Measurements from ENCODE around the gene STRAP.
"Not testable (repeated sequence)": the region's sequence is repeated elsewhere in the genome, so short reads cannot be mapped to it uniquely, and the experiment has no call there.

STRAP gene

DNA sequence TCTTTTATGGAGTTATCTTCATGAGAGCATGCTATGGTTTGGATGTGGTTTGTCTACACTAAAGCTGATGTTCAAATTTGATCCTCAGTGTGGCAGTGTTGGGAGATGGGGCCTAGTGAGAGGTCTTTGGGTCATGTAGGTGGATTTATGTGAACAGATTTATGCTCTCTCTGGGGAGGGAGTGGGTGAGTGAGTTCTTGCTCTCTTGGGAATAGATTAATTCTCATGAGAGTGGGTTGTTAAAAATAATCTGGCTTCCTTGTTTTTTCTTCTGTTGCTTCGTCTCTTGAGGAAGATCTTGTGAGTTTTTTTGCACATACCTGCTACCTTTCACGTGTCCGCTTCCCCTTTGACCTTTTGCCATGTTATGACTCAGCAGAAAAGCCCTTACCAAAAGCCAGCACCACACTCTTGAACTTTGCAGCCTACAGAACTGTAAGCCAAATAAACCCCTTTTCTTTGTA is 49.4 kb downstream of the STRAP start:
- no peak overlapping the region for H3K27ac ChIP-seq (ENCODE audit: low read length)
- H3K36me3 ChIP-seq (ENCODE audit: control insufficient read depth in 1 of 2, insufficient read depth in 2 of 2, low read length in 2 of 2) = no peaks in the 10 kb centered on the region
- H3K4me1 ChIP-seq (ENCODE audit: control insufficient read depth in 1 of 2, insufficient read depth in 2 of 2, low read length in 2 of 2) = peaks cover 0 to 16% of the 10 kb centered on the region in 2 donors
- no peaks in the 10 kb centered on the region for H3K9me3 ChIP-seq (ENCODE audit: control insufficient read depth in 1 of 2, low read length in 2 of 2)
- H3K4me3 ChIP-seq (ENCODE audit: low read depth in 1 of 2, low read length in 2 of 2) = no peak overlapping the region
- H3K27me3 ChIP-seq (ENCODE audit: low read depth, low read length) = no peaks in the 10 kb centered on the region

DNA sequence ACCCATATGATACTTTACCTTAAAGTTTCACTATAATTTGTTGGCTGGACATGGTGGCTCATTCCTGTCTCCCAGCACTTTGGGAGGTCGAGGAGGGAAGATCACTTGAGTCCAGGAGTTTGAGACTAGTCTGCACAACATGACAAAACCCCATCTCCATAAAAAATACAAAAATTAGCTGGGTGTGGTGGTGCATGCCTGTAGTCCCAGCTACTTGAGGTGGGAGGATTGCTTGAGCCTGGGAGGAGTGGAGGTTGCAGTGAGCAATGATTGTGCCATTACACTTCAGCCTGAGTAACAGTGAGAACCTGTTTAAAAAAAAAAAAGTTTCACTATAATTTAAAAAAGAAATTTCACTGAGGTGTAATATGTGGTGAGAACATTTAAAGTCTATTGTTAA is 50.1 kb downstream of the STRAP start:
- H3K36me3 ChIP-seq (ENCODE audit: control insufficient read depth in 1 of 2, insufficient read depth in 2 of 2, low read length in 2 of 2) = no peaks in the 10 kb centered on the region
- no peak overlapping the region for H3K4me3 ChIP-seq (ENCODE audit: low read depth in 1 of 2, low read length in 2 of 2)
- no peaks in the 10 kb centered on the region for H3K9me3 ChIP-seq (ENCODE audit: control insufficient read depth in 1 of 2, low read length in 2 of 2)
- peaks cover 0 to 16% of the 10 kb centered on the region in 2 donors for H3K4me1 ChIP-seq (ENCODE audit: control insufficient read depth in 1 of 2, insufficient read depth in 2 of 2, low read length in 2 of 2)
- no peaks in the 10 kb centered on the region for H3K27me3 ChIP-seq (ENCODE audit: low read depth, low read length)
- no peak overlapping the region for H3K27ac ChIP-seq (ENCODE audit: low read length)

DNA sequence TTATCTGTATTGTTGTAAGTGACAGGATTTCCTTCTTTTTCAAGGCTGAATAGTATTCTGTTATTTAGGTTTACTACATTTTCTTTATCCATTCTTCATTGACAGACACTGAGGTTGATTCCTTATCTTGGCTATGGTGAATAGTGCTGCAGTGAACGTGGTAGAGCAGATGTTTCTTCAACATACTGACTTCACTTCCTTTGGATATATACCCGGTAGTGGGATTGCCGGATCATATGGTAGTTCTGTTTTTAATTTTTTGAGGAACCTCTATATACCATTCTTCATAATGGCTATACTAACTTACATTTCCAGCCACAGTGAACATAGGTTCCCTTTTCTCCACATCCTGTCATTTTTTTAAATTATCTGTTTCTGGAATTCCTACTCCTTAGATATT is 50.8 kb downstream of the STRAP start:
- H3K4me1 ChIP-seq (ENCODE audit: control insufficient read depth in 1 of 2, insufficient read depth in 2 of 2, low read length in 2 of 2) = peaks cover 0 to 16% of the 10 kb centered on the region in 2 donors
- H3K27ac ChIP-seq (ENCODE audit: low read length) = no peak overlapping the region
- no peak overlapping the region for H3K4me3 ChIP-seq (ENCODE audit: low read depth in 1 of 2, low read length in 2 of 2)
- H3K36me3 ChIP-seq (ENCODE audit: control insufficient read depth in 1 of 2, insufficient read depth in 2 of 2, low read length in 2 of 2) = no peaks in the 10 kb centered on the region
- H3K27me3 ChIP-seq (ENCODE audit: low read depth, low read length) = no peaks in the 10 kb centered on the region
- H3K9me3 ChIP-seq (ENCODE audit: control insufficient read depth in 1 of 2, low read length in 2 of 2) = no peaks in the 10 kb centered on the region

DNA sequence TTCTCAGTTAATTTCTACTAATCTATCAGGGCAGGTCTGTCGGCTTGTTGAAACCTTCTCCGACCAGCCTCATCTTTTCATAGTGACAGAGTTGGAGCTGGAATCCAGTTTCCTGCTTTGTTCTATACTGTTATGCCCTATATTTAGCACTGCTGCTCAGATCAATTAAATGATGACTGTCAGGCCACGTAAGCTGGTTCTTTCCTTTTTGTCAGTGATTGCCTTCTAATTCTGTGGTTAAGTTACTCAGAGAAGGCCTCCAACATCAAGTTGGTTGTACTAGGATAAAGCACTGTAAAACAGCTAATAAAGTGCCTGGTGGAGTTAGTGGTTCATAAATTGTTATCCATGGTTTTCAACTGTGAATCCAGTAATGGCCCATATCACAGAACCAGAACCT is 51.6 kb downstream of the STRAP start:
- no peak overlapping the region for H3K4me3 ChIP-seq (ENCODE audit: low read depth in 1 of 2, low read length in 2 of 2)
- H3K4me1 ChIP-seq (ENCODE audit: control insufficient read depth in 1 of 2, insufficient read depth in 2 of 2, low read length in 2 of 2) = peaks cover 0 to 10% of the 10 kb centered on the region in 2 donors
- no peak overlapping the region for H3K27ac ChIP-seq (ENCODE audit: low read length)
- H3K9me3 ChIP-seq (ENCODE audit: control insufficient read depth in 1 of 2, low read length in 2 of 2) = peaks cover 0 to under 1% of the 10 kb centered on the region in 2 donors
- H3K36me3 ChIP-seq (ENCODE audit: control insufficient read depth in 1 of 2, insufficient read depth in 2 of 2, low read length in 2 of 2) = no peaks in the 10 kb centered on the region
- H3K27me3 ChIP-seq (ENCODE audit: low read depth, low read length) = no peaks in the 10 kb centered on the region

DNA sequence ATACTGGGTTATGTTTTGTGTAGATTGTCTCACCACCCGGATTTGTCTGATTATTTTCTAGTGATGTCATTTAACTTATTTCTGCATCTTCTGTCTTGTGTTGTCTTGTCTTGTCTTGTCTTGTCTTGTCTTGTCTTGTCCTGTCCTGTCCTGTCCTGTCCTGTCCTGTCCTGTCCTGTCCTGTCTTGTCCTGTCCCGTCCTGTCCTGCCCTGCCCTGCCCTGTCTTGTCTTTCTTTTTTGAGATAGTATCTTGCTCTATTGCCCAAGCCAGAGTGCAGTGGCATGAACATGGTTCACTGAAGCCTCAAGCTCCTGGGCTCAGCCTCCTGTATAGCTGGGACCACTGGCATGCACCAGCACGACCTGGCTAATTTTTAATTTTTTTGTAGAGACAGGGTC is 54.6 kb downstream of the STRAP start:
- no peak overlapping the region for H3K4me3 ChIP-seq (ENCODE audit: low read depth in 1 of 2, low read length in 2 of 2)
- no peak overlapping the region for H3K27ac ChIP-seq (ENCODE audit: low read length)
- H3K36me3 ChIP-seq (ENCODE audit: control insufficient read depth in 1 of 2, insufficient read depth in 2 of 2, low read length in 2 of 2) = no peaks in the 10 kb centered on the region
- H3K9me3 ChIP-seq (ENCODE audit: control insufficient read depth in 1 of 2, low read length in 2 of 2) = peaks cover 4 to 5% of the 10 kb centered on the region in 2 donors
- H3K27me3 ChIP-seq (ENCODE audit: low read depth, low read length) = no peaks in the 10 kb centered on the region
- no peaks in the 10 kb centered on the region for H3K4me1 ChIP-seq (ENCODE audit: control insufficient read depth in 1 of 2, insufficient read depth in 2 of 2, low read length in 2 of 2)

DNA sequence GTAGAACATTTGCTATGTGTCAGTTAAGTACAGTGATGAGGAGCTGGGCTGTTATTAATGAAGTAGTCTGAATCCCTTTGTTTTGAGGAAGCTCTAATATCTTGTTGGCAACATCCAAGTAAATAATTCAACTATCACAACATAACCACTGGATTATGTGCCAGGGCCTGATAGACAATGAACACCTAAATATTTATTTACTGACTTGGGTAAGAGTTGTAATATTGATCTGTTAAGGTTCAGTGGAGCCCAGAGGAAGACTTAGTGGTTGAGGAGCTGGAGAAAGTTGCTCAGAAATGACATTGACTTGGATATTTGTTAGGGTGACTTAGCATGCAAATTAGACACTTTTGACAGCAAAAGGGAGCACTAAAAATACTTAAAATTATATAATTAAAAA is 55.7 kb downstream of the STRAP start:
- Histone ChIP-seq H3K4me1 (ENCODE audit: control insufficient read depth in 1 of 2, insufficient read depth in 2 of 2, low read length in 2 of 2) (no peaks in the 10 kb centered on the region), H3K4me3 (ENCODE audit: low read depth in 1 of 2, low read length in 2 of 2) (no peak overlapping the region), H3K9me3 (ENCODE audit: control insufficient read depth in 1 of 2, low read length in 2 of 2) (peaks cover 4 to 5% of the 10 kb centered on the region in 2 donors), H3K27me3 (ENCODE audit: low read depth, low read length) (no peaks in the 10 kb centered on the region), H3K36me3 (ENCODE audit: control insufficient read depth in 1 of 2, insufficient read depth in 2 of 2, low read length in 2 of 2) (no peaks in the 10 kb centered on the region), H3K27ac (ENCODE audit: low read length) (no peak overlapping the region)

DNA sequence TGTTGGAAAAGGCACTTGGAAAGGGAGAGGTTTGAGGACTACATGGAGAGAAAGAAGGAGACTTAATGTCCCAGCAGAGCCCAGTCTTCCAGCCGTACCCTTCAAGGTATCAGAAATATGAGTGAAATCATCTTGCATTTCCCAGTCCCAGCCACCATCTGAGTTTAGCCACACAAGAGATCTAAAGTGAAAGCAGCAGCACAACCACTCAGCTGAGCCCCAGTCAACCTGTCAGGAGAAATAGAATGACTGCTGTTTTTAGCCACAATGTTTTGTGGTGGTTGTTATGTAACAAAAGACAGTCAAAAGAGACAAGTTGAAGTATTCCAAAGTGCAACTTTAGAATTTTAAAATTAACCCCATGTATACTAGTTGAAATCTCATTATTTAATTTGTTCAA is 56.9 kb downstream of the STRAP start:
- Histone ChIP-seq H3K36me3 (ENCODE audit: control insufficient read depth in 1 of 2, insufficient read depth in 2 of 2, low read length in 2 of 2) (no peaks in the 10 kb centered on the region), H3K4me3 (ENCODE audit: low read depth in 1 of 2, low read length in 2 of 2) (no peak overlapping the region), H3K27ac (ENCODE audit: low read length) (no peak overlapping the region), H3K9me3 (ENCODE audit: control insufficient read depth in 1 of 2, low read length in 2 of 2) (peaks cover 4 to 5% of the 10 kb centered on the region in 2 donors), H3K4me1 (ENCODE audit: control insufficient read depth in 1 of 2, insufficient read depth in 2 of 2, low read length in 2 of 2) (no peaks in the 10 kb centered on the region), H3K27me3 (ENCODE audit: low read depth, low read length) (no peaks in the 10 kb centered on the region)

DNA sequence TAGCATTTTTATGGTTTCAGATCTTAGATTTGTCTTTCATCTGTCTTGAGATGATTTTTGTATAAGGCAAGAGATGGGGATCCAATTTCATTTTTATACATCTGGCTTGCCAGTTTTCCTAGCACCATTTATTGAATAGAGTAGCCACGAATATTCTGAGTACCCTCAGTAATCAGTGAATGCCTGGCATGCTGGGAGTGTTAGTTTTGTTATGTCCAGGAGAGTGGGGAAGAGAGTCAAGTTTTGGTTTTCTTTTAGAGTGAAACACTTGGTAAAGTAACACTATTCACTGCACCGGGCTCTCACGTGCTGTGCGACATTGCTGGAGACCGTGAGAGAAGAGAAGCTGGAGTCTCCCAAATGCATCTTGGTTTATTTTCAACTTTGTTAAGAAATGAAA is 60.3 kb downstream of the STRAP start:
- Histone ChIP-seq H3K4me1 (ENCODE audit: control insufficient read depth in 1 of 2, insufficient read depth in 2 of 2, low read length in 2 of 2) (no peaks in the 10 kb centered on the region), H3K4me3 (ENCODE audit: low read depth in 1 of 2, low read length in 2 of 2) (no peak overlapping the region), H3K27me3 (ENCODE audit: low read depth, low read length) (no peaks in the 10 kb centered on the region), H3K27ac (ENCODE audit: low read length) (no peak overlapping the region), H3K36me3 (ENCODE audit: control insufficient read depth in 1 of 2, insufficient read depth in 2 of 2, low read length in 2 of 2) (no peaks in the 10 kb centered on the region), H3K9me3 (ENCODE audit: control insufficient read depth in 1 of 2, low read length in 2 of 2) (peaks cover 4 to 5% of the 10 kb centered on the region in 2 donors)

DNA sequence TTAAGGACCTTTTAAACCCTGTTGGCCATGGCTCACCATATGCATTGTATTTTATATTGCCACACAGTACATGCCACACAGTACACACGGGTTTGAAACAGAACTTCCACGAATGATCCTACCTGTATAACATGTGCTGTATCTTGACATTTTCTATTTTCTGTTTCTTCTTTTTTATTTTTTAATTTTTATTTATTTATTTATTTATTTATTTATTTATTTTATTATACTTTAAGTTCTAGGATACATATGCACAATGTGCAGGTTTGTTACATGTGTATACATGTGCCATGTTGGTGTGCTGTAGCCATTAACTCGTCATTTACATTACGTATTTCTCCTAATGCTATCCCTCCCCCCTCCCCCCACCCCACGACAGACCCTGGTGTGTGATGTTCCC is 61.3 kb downstream of the STRAP start:
- H3K4me1 ChIP-seq (ENCODE audit: control insufficient read depth in 1 of 2, insufficient read depth in 2 of 2, low read length in 2 of 2); H3K4me3 ChIP-seq (ENCODE audit: low read depth in 1 of 2, low read length in 2 of 2); H3K27me3 ChIP-seq (ENCODE audit: low read depth, low read length); H3K27ac ChIP-seq (ENCODE audit: low read length); H3K36me3 ChIP-seq (ENCODE audit: control insufficient read depth in 1 of 2, insufficient read depth in 2 of 2, low read length in 2 of 2); H3K9me3 ChIP-seq (ENCODE audit: control insufficient read depth in 1 of 2, low read length in 2 of 2): not testable (repeated sequence)

DNA sequence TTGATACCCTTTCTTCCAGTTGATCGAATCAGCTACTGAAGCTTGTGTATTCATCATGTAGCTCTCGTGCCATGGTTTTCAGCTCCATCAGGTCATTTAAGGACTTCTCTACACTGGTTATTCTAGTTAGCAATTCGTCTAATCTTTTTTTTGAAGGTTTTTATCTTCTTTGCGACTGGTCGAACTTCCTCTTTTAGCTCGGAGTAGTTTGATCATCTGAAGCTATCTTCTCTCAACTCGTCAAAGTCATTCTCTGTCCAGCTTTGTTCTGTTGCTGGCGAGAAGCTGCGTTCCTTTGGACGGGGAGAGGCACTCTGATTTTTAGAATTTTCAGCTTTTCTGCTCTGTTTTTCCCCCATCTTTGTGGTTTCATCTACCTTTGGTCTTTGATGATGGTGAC is 66.3 kb downstream of the STRAP start:
- H3K4me3 ChIP-seq (ENCODE audit: low read depth in 1 of 2, low read length in 2 of 2); H3K36me3 ChIP-seq (ENCODE audit: control insufficient read depth in 1 of 2, insufficient read depth in 2 of 2, low read length in 2 of 2); H3K9me3 ChIP-seq (ENCODE audit: control insufficient read depth in 1 of 2, low read length in 2 of 2); H3K27ac ChIP-seq (ENCODE audit: low read length); H3K4me1 ChIP-seq (ENCODE audit: control insufficient read depth in 1 of 2, insufficient read depth in 2 of 2, low read length in 2 of 2); H3K27me3 ChIP-seq (ENCODE audit: low read depth, low read length): not testable (repeated sequence)

Data from muscle layer of duodenum (tissue), 2 donors.